B cell (primary cell): ENCODE results near the gene GPR3. TPM values are rescaled to one million over a fixed set of nuclear protein-coding genes. Genes with fewer than 3 reads are reported as not detected.

Experiments used
- ATAC-seq: fragments of 200-7000 bp; cut with Tn5 transposase; one replicate; pipeline ENCODE4 v1.10.0; 2021; ENCODE audit warnings: low read depth, mild to moderate bottlenecking, moderate number of reproducible peaks, moderate library complexity
- CTCF ChIA-PET: fragments of 350-600 bp; sonication (Branson Sonifier 250); formaldehyde crosslinking; loops from one replicate; lab custom pipeline; 2021; ENCODE audit warnings: antibody characterized with exemption, inconsistent platforms; lab: Charles Lee
- POLR2A ChIA-PET: fragments of 350-600 bp; sonication (Branson Sonifier 250); formaldehyde crosslinking; loops from one replicate; lab custom pipeline; 2021; ENCODE audit warnings: antibody characterized with exemption; lab: Charles Lee
- DNase-seq: peaks from one replicate; pipeline ENCODE4 v3.0.0; 2013
- H2AFZ ChIP-seq: 2 replicates; pipeline ENCODE4 v1.6.1; 2012; ENCODE audit warnings: mild to moderate bottlenecking, low read depth, low read length; ENCODE audit not compliant: insufficient read depth, poor library complexity, severe bottlenecking
- H3K27ac ChIP-seq, 2 donors: 1 replicate in 1 of 2; 2 replicates in 1 of 2; pipeline ENCODE4 v1.5.1; 2012 to 2013; ENCODE audit warnings: low read length in 2 of 2, mild to moderate bottlenecking in 2 of 2, moderate library complexity in 1 of 2
- H3K27me3 ChIP-seq, 4 experiments: fragments of 200-600 bp in 1 of 4; sonication (generic) in 1 of 4; replicated peaks in 1 of 4; 1 replicate in 2 of 4; 2 replicates in 2 of 4; pipeline versions ENCODE4 v1.6.1 to v1.7.0; 2013 to 2016; ENCODE audit warnings: low read length in 3 of 4, mild to moderate bottlenecking in 2 of 4, mixed read lengths in 1 of 4, moderate library complexity in 1 of 4; ENCODE audit not compliant: insufficient read depth in 4 of 4, control insufficient read depth in 3 of 4; ENCODE audit errors: control extremely low read depth in 1 of 4
- H3K36me3 ChIP-seq, 2 experiments: replicated peaks in 1 of 2; 1 replicate in 1 of 2; 2 replicates in 1 of 2; pipeline versions ENCODE4 v1.6.1 to v1.7.1; 2013; ENCODE audit warnings: low read length in 1 of 2; ENCODE audit not compliant: insufficient read depth in 2 of 2, control insufficient read depth in 1 of 2; ENCODE audit errors: control extremely low read depth in 1 of 2, extremely low read depth in 1 of 2
- H3K4me1 ChIP-seq, 2 donors: fragments of 200-600 bp in 1 of 2; sonication (generic) in 1 of 2; 1 replicate in 1 of 2; 2 replicates in 1 of 2; pipeline versions ENCODE4 v1.5.1 to v1.6.1; 2013 to 2017; ENCODE audit warnings: low read length in 2 of 2; ENCODE audit not compliant: control insufficient read depth in 2 of 2, insufficient read depth in 2 of 2
- H3K4me2 ChIP-seq: replicated peaks from 2 replicates; pipeline ENCODE3; 2012; ENCODE audit warnings: mild to moderate bottlenecking, low read depth, low read length; ENCODE audit not compliant: poor library complexity, severe bottlenecking
- H3K4me3 ChIP-seq, 5 experiments: fragments of 200-600 bp in 1 of 5; sonication (generic) in 1 of 5; 1 replicate in 3 of 5; 2 replicates in 2 of 5; pipeline versions ENCODE4 v1.5.1 to v1.7.0; 2011 to 2016; ENCODE audit warnings: low read length in 4 of 5, mild to moderate bottlenecking in 4 of 5, low read depth in 2 of 5, control low read depth in 1 of 5, moderate library complexity in 1 of 5; ENCODE audit not compliant: insufficient read depth in 1 of 5; ENCODE audit errors: control extremely low read depth in 1 of 5, extremely low read depth in 1 of 5
- H3K79me2 ChIP-seq: fragments of 200-600 bp; sonication (generic); one replicate; pipeline ENCODE4 v1.6.0; 2016; ENCODE audit warnings: low read length; ENCODE audit not compliant: control insufficient read depth, insufficient read depth
- H3K9ac ChIP-seq: fragments of 200-600 bp; sonication (generic); 2 replicates; pipeline ENCODE4 v1.6.1; 2017; ENCODE audit warnings: mild to moderate bottlenecking, low read length, moderate library complexity
- H3K9me3 ChIP-seq, 3 donors: one replicate each; pipeline versions ENCODE4 v1.6.1 to v1.7.1; 2013; ENCODE audit warnings: low read length in 2 of 3; ENCODE audit not compliant: control insufficient read depth in 2 of 3, insufficient read depth in 1 of 3; ENCODE audit errors: control extremely low read depth in 1 of 3
- H4K20me1 ChIP-seq: 2 replicates; pipeline ENCODE4 v1.6.0; 2012; ENCODE audit warnings: mild to moderate bottlenecking, low read length; ENCODE audit not compliant: insufficient read depth, control insufficient read depth, poor library complexity, severe bottlenecking
- H3K27ac Mint-ChIP-seq: one replicate; pipeline ENCODE4 v1.8.0; 2021; ENCODE audit warnings: mixed read lengths
- H3K27me3 Mint-ChIP-seq: one replicate; pipeline ENCODE4 v1.8.0; 2021; ENCODE audit warnings: mixed read lengths
- H3K4me1 Mint-ChIP-seq: one replicate; pipeline ENCODE4 v1.8.0; 2021; ENCODE audit warnings: mixed read lengths
- H3K4me3 Mint-ChIP-seq: one replicate; pipeline ENCODE4 v1.8.0; 2021; ENCODE audit warnings: mixed read lengths
- H3K9me3 Mint-ChIP-seq: one replicate; pipeline ENCODE4 v1.8.0; 2022; ENCODE audit warnings: mixed read lengths; ENCODE audit not compliant: insufficient read depth
- CTCF ChIP-seq: fragments of 200-600 bp; IDR thresholded peaks from one replicate; pipeline ENCODE4 v1.8.0; 2022; ENCODE audit warnings: antibody characterized with exemption, mild to moderate bottlenecking
- EZH2 ChIP-seq: IDR thresholded peaks from 2 replicates; pipeline ENCODE4 v1.6.1; 2012; ENCODE audit warnings: borderline replicate concordance, low read depth, mild to moderate bottlenecking, moderate library complexity, low read length; ENCODE audit not compliant: insufficient read depth, poor library complexity, severe bottlenecking
- WGBS: methylation state at CpG from one replicate; pipeline ENCODE4 v1.1.5; 2013; ENCODE audit warnings: missing lambda C conversion rate; ENCODE audit not compliant: insufficient coverage; 5-methylcytosine and 5-hydroxymethylcytosine counted together
- intact Hi-C: fragments of 100-400 bp; cut with micrococcal nuclease; formaldehyde crosslinking; loops from one replicate; pipeline ENCODE4 v1.10.0; 2022
- polyA plus RNA-seq: library from polyadenylated mRNA; depleted of rRNA; stranded (reverse); fragments of >200 nt; gene quantifications from 2 replicates; pipeline ENCODE4 v1.2.3, GENCODE V29; 2012
- total RNA-seq, 2 donors: library from RNA; stranded (reverse); fragments of 120-200 nt in 1 of 2; gene quantifications; 1 replicate in 1 of 2; 2 replicates in 1 of 2; pipeline versions ENCODE4 v1.2.3 to v1.2.4, GENCODE V29; 2013 to 2022

Gene GPR3
- total and polyA plus RNA-seq, 2 donors (not counting 1 experiment from before 2014, with no cell fraction given) = 3.3 TPM; not detected in 1

- Mint-ChIP-seq H3K27ac (no peak overlapping the region), H3K4me1 (peaks cover 44% of the 10 kb centered on the region), H3K27me3 (no peaks in the 10 kb centered on the region), H3K9me3 (no peaks in the 10 kb centered on the region), H3K4me3 (no peak overlapping the region)
- Histone ChIP-seq H4K20me1 (no peaks in the 10 kb centered on the region), H3K9ac (no peak overlapping the region), H3K4me1 (peaks cover 30 to 44% of the 10 kb centered on the region in 2 donors), H3K4me3 (no peak overlapping the region), H3K27ac (peak overlapping the region in 1 of 2 donors; percentile 38), H3K36me3 (no peaks in the 10 kb centered on the region), H3K79me2 (no peaks in the 10 kb centered on the region), H3K9me3 (no peaks in the 10 kb centered on the region), H2AFZ (no peak overlapping the region), H3K4me2 (no peak overlapping the region), H3K27me3 (no peaks in the 10 kb centered on the region)
- TF ChIP-seq CTCF (no peak), EZH2 (no peak)
- POLR2A ChIA-PET = no interaction called here
- DNase-seq (no peak), ATAC-seq (no peak)
- intact Hi-C loops = loop anchor here (10.0 kb wide), 1 partner anchor 165 kb away; the partner anchor contains the start of gene WDTC1
- CTCF ChIA-PET = interaction anchor here (0.6 to 7.8 kb wide), 8 partner anchors 12 to 365 kb away, joined by 3 to 402 read pairs (median 4); partner anchors contain the start of gene AHDC1
- 91% methylated on average over 9 of the region's 19 CpGs for WGBS
Measured at GRCh38 chr1:27399251-27400025, 7.0 kb downstream of the GPR3 start.
